ENCODE measurements around the gene INPP5A.
"Not testable (repeated sequence)": the region's sequence is repeated elsewhere in the genome, so short reads cannot be mapped to it uniquely, and the experiment has no call there.

INPP5A gene

DNA sequence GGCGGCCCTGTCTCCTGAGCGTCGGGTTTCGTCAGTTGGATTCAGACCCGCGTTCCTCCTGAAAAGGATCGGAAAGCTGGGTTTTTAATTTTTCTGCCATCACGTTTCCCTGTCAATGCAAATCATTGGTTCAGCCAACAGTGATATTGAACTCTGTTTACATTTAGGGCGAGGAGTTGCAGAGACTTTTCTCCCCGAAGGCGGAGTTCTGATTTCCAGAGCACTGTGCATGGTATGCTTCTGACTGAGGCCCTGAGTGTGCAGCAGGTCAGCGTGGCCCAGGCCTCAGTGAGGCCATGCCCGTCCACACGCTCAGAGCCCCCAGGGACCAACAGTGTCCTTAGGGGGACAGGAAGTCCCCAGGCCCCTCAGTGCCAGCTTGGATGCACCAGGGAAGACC is 221.3 kb downstream of the INPP5A start:
- no peak for DNase-seq (ENCODE audit: low read depth in 2 of 2)

- DNase-seq (ENCODE audit: low read depth in 2 of 2), result no peak
These were observed 223.9 kb downstream of the INPP5A start for GRCh38 chr10:132761395-132762060.

DNA sequence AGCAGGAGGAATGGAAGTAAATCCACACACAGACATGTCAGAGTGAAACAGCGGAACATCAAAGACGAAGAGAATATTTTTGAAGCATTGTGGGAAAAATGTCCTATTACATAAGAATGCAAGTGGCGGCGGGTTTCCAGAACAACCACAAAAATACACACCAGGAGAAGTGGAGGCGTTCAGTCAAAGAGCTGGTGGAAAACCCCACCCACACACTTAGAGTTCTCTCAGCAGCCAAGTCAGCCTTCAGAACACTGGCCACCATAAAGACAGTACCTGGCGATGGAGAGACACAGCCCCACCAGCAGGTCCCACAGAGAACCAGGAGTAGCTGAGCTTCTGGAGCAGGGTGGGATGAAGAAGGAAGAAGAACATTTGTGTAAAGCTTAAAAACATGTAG is 224.7 kb downstream of the INPP5A start:
- DNase-seq (ENCODE audit: low read depth in 2 of 2), result no peak

- DNase-seq (ENCODE audit: low read depth in 2 of 2), result no peak
These were observed 226.0 kb downstream of the INPP5A start for GRCh38 chr10:132763545-132763944.

- no peak for DNase-seq (ENCODE audit: low read depth in 2 of 2)
These were observed 226.5 kb downstream of the INPP5A start for GRCh38 chr10:132764108-132764507.

- DNase-seq (ENCODE audit: low read depth in 2 of 2), result no peak
These were observed 227.8 kb downstream of the INPP5A start for GRCh38 chr10:132765435-132765834.

DNA sequence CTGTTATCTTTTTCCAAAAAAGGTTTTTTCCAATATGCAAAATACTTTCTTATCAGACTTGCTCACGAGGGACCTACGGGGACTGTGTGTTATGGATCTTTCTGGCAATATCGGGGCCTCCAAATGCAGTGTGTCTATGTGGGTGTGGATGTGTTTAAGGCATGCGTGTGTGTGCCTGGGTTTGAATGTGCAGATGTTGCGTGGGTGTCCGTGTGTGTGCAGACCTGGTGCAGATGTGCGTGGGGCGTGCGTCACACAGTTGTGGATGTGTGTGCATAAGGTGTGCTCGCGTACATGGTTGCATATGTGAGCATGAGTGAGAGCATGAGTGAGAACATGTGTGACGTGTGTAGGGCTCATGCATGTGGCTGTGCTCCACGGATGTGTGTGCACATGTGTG is 228.7 kb downstream of the INPP5A start:
- DNase-seq (ENCODE audit: low read depth in 2 of 2), result no peak

GRCh38 chr10:132768346-132769248 is 231.0 kb downstream of the INPP5A start:
- DNase-seq (ENCODE audit: low read depth in 2 of 2), result no peak

GRCh38 chr10:132770061-132771021 is 232.8 kb downstream of the INPP5A start:
- no peak for DNase-seq (ENCODE audit: low read depth in 2 of 2)

GRCh38 chr10:132772816-132773215 is 235.2 kb downstream of the INPP5A start:
- not testable (repeated sequence) for DNase-seq (ENCODE audit: low read depth in 2 of 2)

DNA sequence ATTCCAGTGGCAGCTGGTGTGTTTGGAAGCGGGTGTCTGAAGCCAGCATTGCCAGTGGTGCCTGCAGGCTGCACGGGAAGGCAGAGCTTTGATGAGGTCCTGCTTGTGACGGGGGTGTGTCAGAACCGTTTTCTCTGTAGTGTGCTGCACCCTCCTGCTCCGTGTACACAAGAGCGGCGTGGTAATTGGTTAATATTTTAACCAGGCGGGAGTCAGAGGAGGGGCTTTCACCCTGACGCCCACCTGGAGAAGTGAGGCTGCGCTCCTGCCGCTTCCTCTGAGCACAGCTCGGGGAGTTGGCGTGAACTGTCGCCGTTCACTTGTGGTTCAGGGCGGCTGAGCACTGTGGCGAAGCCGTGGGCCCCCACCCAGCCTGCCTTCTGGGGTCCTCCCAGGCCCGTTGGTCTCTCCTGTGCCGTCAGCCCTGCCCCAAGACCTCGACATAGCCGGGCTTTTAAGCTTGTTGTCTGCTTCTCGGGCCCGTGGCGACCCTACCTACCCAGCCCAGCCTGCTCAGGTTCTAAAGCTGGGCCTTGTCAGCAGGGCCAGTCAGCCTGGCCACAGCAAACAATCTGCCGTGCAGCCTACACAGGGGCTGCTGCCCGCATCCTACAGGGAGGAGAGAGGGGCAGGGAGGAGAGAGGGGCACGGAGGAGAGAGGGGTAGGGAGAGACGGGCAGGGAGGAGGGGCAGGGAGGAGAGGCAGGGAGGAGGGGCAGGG is 236.8 kb downstream of the INPP5A start:
- no peak for DNase-seq (ENCODE audit: low read depth in 2 of 2)

DNA sequence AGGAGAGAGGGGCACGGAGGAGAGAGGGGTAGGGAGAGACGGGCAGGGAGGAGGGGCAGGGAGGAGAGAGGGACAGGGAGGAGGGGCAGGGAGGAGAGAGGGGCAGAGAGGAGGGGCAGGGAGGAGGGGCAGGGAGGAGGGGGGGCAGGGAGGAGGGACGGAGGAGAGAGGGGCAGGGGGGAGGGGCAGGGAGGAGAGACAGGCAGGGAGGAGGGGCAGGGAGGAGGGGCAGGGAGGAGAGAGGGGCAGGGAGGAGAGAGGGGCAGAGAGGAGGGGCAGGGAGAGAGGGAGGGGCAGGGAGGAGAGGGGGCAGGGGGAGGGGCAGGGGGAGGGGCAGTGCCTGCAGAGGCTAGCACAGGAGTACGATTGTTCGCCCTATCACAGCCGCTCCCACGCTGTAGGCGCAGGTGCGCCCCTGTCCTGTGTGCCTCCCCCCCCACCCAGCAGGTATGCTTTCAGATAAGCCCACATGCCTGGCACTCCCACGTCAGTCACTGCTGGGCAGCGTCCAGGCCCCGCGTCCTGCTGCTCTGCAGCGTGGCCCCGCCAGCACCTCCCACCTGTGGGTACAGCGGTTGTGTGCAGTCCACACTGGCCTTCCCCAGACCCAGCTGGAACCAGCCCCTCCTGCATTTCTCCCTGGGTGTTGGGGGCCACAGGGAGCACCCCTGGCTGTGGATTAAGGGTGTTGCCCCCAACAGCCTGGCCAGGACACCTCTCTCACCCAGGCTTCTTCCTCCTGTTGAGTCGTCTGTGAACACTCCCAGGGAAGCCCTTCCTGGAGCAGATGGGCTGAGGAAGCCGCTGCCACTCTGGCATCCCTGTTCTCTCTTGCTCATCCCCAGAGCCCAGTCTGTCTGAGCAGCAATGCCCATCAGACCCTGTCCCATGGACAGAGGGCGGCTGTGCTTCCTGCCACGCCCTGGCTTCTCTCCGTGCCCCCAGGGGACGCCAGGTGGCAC is 237.6 kb downstream of the INPP5A start:
- DNase-seq (ENCODE audit: low read depth in 2 of 2), result no peak

DNA sequence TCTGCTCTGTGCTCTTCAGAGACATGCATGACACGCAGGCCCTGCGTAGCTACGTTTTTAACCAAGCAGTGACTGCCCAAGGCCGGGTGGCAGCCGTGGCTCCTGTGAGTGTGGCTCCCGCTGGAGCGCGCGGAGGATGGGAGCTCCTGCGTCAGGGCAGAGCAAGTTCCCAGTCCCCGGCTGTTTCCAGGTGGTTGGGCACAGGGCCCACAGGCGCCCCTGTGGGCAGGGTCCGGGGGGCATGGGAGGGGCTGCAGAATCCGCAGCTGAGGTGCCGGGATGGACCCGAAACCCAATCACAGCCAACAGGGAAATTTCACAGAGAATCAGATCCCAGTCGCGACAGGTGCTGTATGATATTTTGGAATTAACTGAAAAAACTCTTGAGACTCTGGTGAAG is 238.6 kb downstream of the INPP5A start:
- DNase-seq (ENCODE audit: low read depth in 2 of 2), result no peak

GRCh38 chr10:132776821-132777220 is 239.2 kb downstream of the INPP5A start:
- DNase-seq (ENCODE audit: low read depth in 2 of 2), result no peak

GRCh38 chr10:132777441-132777840 is 239.9 kb downstream of the INPP5A start:
- DNase-seq (ENCODE audit: low read depth in 2 of 2), result no peak

- no peak for DNase-seq (ENCODE audit: low read depth in 2 of 2)
These were observed 242.1 kb downstream of the INPP5A start for GRCh38 chr10:132779549-132780294.

GRCh38 chr10:132780356-132780755 is 242.8 kb downstream of the INPP5A start:
- no peak for DNase-seq (ENCODE audit: low read depth in 2 of 2)

- DNase-seq (ENCODE audit: low read depth in 2 of 2), result no peak
These were observed 244.0 kb downstream of the INPP5A start for GRCh38 chr10:132781556-132781955.

DNA sequence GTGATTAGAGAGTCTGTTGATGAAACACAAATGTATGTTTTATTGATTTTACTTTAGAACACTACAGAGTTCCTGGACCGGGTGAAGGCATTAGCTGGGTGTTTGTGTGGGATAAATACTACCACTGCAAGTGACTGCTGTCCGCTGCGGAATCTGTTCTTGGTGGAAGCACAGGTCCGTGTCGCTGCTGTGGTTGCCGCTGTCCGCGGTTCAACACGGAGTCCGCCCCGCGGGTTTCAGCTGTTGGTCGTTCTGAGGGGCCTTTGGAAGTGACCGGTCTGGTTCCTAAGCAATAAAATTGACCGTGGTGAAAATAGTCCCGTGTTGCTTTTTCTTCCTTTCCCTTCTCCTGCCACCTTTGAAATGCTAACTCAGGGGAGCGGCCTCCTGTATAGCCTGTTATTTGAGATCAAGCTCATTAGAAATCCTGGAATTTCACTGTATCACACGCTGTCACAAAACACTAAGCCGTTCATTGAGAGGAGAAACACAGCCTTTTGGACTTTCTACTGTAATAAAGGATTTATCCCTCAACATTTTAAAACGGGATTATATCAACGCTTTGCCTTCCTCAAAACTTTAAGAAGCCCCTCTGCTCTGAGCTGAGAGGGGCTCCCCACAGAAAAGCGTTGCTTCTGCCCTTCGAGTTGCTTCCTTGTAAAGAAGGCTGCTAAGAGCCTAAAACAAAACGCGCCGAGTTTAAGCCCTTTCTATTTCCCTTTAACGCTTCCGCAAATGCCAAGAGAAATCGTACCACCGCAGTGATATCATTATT is 245.8 kb downstream of the INPP5A start:
- DNase-seq (ENCODE audit: low read depth in 2 of 2), result no peak
